Spleen (tissue), 7 donors: ENCODE measurements around the gene CACNA2D2.

Experiments
- CTCF ChIP-seq, 11 experiments: fragments of 200-600 bp in 7 of 11; fragments of 450-650 bp in 4 of 11; sonication (generic) in 4 of 11; IDR thresholded peaks in 8 of 11; conservative IDR thresholded peaks in 3 of 11; 1 replicate in 7 of 11; 2 replicates in 4 of 11; pipeline versions ENCODE4 v1.4.0 to v1.8.0; 2016 to 2021; ENCODE audit warnings: antibody characterized with exemption in 11 of 11, inconsistent platforms in 4 of 11, mild to moderate bottlenecking in 1 of 11
- POLR2A ChIP-seq, 3 donors: fragments of 450-650 bp; IDR thresholded peaks; one replicate each; pipeline ENCODE4 v1.5.1; 2017; ENCODE audit warnings: antibody characterized with exemption in 3 of 3, mild to moderate bottlenecking in 1 of 3
- POLR2AphosphoS5 ChIP-seq, 3 donors: sonication (generic); formaldehyde crosslinking; IDR thresholded peaks; one replicate each; pipeline ENCODE4 v1.5.1; 2017; ENCODE audit warnings: antibody characterized with exemption in 3 of 3
- donor health status: DM: no; HTN: no; CAD: no; lungs with moderate emphysema.
- donor health status: DM: no; HTN: no; CAD: no.
- donor health status: DM: no; HTN: no; CAD: no.

- TF ChIP-seq CTCF (IDR thresholded peaks at IDR 0.05 in 8 of 11, conservative IDR thresholded peaks at IDR 0.05 in 3 of 11) (no peak), POLR2AphosphoS5 (IDR thresholded peaks at IDR 0.05) (no peak), POLR2A (IDR thresholded peaks at IDR 0.05) (no peak)
Measured at GRCh38 chr3:50325113-50325480, 178.3 kb downstream of the CACNA2D2 start.
